Activated CD8-positive, alpha-beta memory T cell treated with anti-CD3 and anti-CD28 coated beads, Interleukin-2, amount 50 U/mL, for 1 hour (primary cell): Measurements from ENCODE around the gene RUNX1.

ENCODE experiments used
- DNase-seq: peaks from one replicate; pipeline ENCODE4 v3.0.0-alpha.2; 2020; ENCODE audit errors: extremely low read depth

Gene RUNX1

GRCh38 chr21:34897828-34898227, 151.3 kb downstream of the RUNX1 start:
- no peak for DNase-seq

GRCh38 chr21:34894401-34894800, 154.7 kb downstream of the RUNX1 start:
- DNase-seq: no peak

GRCh38 chr21:34892209-34892608, 156.9 kb downstream of the RUNX1 start:
- DNase-seq: no peak

GRCh38 chr21:34891613-34891943, 157.5 kb downstream of the RUNX1 start:
- DNase-seq: no peak

GRCh38 chr21:34890724-34891612, 158.1 kb downstream of the RUNX1 start:
- DNase-seq: no peak

- DNase-seq: no peak
These were observed 158.7 kb downstream of the RUNX1 start for GRCh38 chr21:34890470-34890723.

GRCh38 chr21:34889676-34890469, 159.2 kb downstream of the RUNX1 start:
- DNase-seq: no peak

- no peak for DNase-seq
These were observed 159.8 kb downstream of the RUNX1 start for GRCh38 chr21:34889320-34889675.

GRCh38 chr21:34888569-34889319, 160.4 kb downstream of the RUNX1 start:
- DNase-seq: no peak

- peak; percentile 78 for DNase-seq
These were observed 161.2 kb downstream of the RUNX1 start for GRCh38 chr21:34887725-34888568.

- no peak for DNase-seq
These were observed 162.0 kb downstream of the RUNX1 start for GRCh38 chr21:34887105-34887442.

GRCh38 chr21:34886240-34887104, 162.6 kb downstream of the RUNX1 start:
- DNase-seq: no peak

- no peak for DNase-seq
These were observed 163.4 kb downstream of the RUNX1 start for GRCh38 chr21:34885626-34886239.

- no peak for DNase-seq
These were observed 164.0 kb downstream of the RUNX1 start for GRCh38 chr21:34885125-34885524.

- no peak for DNase-seq
These were observed 164.7 kb downstream of the RUNX1 start for GRCh38 chr21:34884346-34884929.

GRCh38 chr21:34883491-34884271, 165.4 kb downstream of the RUNX1 start:
- no peak for DNase-seq

GRCh38 chr21:34882719-34883131, 166.4 kb downstream of the RUNX1 start:
- DNase-seq: no peak

GRCh38 chr21:34881839-34882371, 167.2 kb downstream of the RUNX1 start:
- no peak for DNase-seq

- DNase-seq: no peak
These were observed 167.7 kb downstream of the RUNX1 start for GRCh38 chr21:34881421-34881820.
